A549 treated with CpdA at 1 μM for 4 hours (cell line): ENCODE results near the gene SPRR1B. TPM values are rescaled to one million over a fixed set of nuclear protein-coding genes. Genes with fewer than 3 reads are reported as not detected.

Source experiments
- total RNA-seq: library from RNA; stranded (reverse); fragments of 200-300 nt; extraction: Qiagen RNA extraction; gene quantifications from 5 replicates; pipeline ENCODE4 v1.2.3, GENCODE V29; 2022; ENCODE audit warnings: low read depth

SPRR1B gene
- not detected in 5 replicates for total RNA-seq

GRCh38 chr1:153030895-153031294 lies at the start of gene SPRR1B:
Gene SPRR1B, plus strand, starts transcription at chr1:153031203. Its CDS starts 1,143 bp downstream, at chr1:153032346.

GRCh38 chr1:152983743-152984142 lies 47.3 kb upstream of the SPRR1B start, which contains the start of gene SPRR1A:
Gene SPRR1A, plus strand, starts transcription at chr1:152984081. Its CDS starts 1,150 bp downstream, at chr1:152985231.

GRCh38 chr1:153001382-153001781 lies 29.6 kb upstream of the SPRR1B start, which contains the start of gene SPRR3:
Gene SPRR3, plus strand, starts transcription at chr1:153001749. Its CDS starts 1,272 bp downstream, at chr1:153003021.

GRCh38 chr1:153040950-153041631 lies 10.1 kb downstream of the SPRR1B start, which contains the start of gene SPRR2D:
Gene SPRR2D, minus strand, starts transcription at chr1:153041120. Its CDS starts 774 bp downstream, at chr1:153040346.

GRCh38 chr1:153057375-153057774 lies 26.4 kb downstream of the SPRR1B start, which contains the start of gene SPRR2A:
Gene SPRR2A, minus strand, starts transcription at chr1:153057512. Its CDS starts 777 bp downstream, at chr1:153056735.

GRCh38 chr1:153071511-153071910 lies 40.5 kb downstream of the SPRR1B start, which contains the start of gene SPRR2B:
Gene SPRR2B, minus strand, starts transcription at chr1:153071611. Its CDS starts 772 bp downstream, at chr1:153070839.

Other genes starting within 250 kb of the SPRR1B start
- not detected in 5 replicates for gene LCE1E, start 244.9 kb upstream of the SPRR1B start, total RNA-seq
- not detected in 5 replicates for gene LCE1D, start 234.5 kb upstream of the SPRR1B start, total RNA-seq
- not detected in 5 replicates for gene LCE1C, start 224.6 kb upstream of the SPRR1B start, total RNA-seq
- not detected in 5 replicates for gene LCE1B, start 219.2 kb upstream of the SPRR1B start, total RNA-seq
- gene LCE1A, start 203.7 kb upstream of the SPRR1B start, total RNA-seq, result not detected in 5 replicates
- gene LCE6A, start 188.3 kb upstream of the SPRR1B start, total RNA-seq, result not detected in 5 replicates
- gene LCE7A, start 171.2 kb upstream of the SPRR1B start, total RNA-seq, result not detected in 5 replicates
- not detected in 5 replicates for gene SMCP, start 152.9 kb upstream of the SPRR1B start, total RNA-seq
- gene IVL, start 122.7 kb upstream of the SPRR1B start, total RNA-seq, result 0.03 TPM in 1 of 5 replicates, not detected in the others
- not detected in 5 replicates for gene SPRR5, start 84.0 kb upstream of the SPRR1B start, total RNA-seq
- not detected in 5 replicates for gene SPRR4, start 60.6 kb upstream of the SPRR1B start, total RNA-seq
- not detected in 5 replicates for gene SPRR1A, start 47.1 kb upstream of the SPRR1B start, total RNA-seq
- 0.22 TPM in 1 of 5 replicates, not detected in the others for gene SPRR3, start 29.5 kb upstream of the SPRR1B start, total RNA-seq
- not detected in 5 replicates for gene SPRR2D, start 9.9 kb downstream of the SPRR1B start, total RNA-seq
- gene SPRR2A, start 26.3 kb downstream of the SPRR1B start, total RNA-seq, result not detected in 5 replicates
- gene SPRR2B, start 40.4 kb downstream of the SPRR1B start, total RNA-seq, result not detected in 5 replicates
- gene SPRR2E, start 63.3 kb downstream of the SPRR1B start, total RNA-seq, result not detected in 5 replicates
- gene SPRR2F, start 82.3 kb downstream of the SPRR1B start, total RNA-seq, result not detected in 5 replicates
- not detected in 5 replicates for gene SPRR2G, start 119.7 kb downstream of the SPRR1B start, total RNA-seq
- gene LELP1, start 172.2 kb downstream of the SPRR1B start, total RNA-seq, result not detected in 5 replicates
- not detected in 5 replicates for gene PRR9, start 186.4 kb downstream of the SPRR1B start, total RNA-seq
- gene LORICRIN, start 228.5 kb downstream of the SPRR1B start, total RNA-seq, result not detected in 5 replicates